Esophagus mucosa (tissue), 1 donor: ENCODE measurements around the gene GATAD1. TPM values are rescaled to one million over a fixed set of nuclear protein-coding genes. Genes with fewer than 3 reads are reported as not detected.
A peak's percentile ranks its signal among the peaks of the same experiment; 100 is the strongest.

Experiments
- ATAC-seq: fragments of 200-7000 bp; cut with Tn5 transposase; one replicate; pipeline ENCODE4 v1.9.1; 2020
- total RNA-seq: library from RNA; stranded (reverse); gene quantifications from one replicate; pipeline ENCODE4 v1.2.4, GENCODE V29; 2023
- donor health status: DM: yes; HTN: yes; CAD: no.

GATAD1 gene
- total RNA-seq, 1 donor from 2014 or later = 13.1 TPM

DNA sequence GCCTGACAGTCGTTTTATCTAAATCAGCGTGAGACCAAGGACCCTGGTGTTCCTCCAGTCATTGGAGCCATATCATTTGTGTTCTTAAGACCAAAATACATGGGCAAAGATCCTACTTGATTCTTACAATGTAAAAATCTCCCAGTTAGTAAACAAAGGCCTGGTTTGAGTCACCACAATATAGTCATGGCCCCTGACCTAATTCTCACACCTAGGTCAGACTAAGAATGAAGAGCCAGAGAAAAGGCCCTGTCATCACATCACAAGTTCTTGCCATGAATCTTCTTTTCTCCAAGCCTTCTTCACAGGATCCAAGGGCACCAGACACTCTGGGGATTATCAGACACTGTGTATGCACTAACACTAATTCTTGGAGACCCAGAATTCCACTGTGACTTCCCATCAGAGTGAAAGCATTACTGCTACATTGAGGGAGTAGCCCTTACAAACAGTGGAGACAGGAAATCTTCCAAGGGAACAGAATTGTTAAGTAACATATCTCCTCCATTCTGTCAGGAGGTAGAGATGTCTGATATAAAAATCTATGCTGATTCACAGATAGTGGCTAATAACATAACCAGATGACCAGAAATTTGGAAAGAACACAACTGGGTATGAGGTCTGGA, 38.1 kb downstream of the GATAD1 start:
- peak; percentile 64 for ATAC-seq

DNA sequence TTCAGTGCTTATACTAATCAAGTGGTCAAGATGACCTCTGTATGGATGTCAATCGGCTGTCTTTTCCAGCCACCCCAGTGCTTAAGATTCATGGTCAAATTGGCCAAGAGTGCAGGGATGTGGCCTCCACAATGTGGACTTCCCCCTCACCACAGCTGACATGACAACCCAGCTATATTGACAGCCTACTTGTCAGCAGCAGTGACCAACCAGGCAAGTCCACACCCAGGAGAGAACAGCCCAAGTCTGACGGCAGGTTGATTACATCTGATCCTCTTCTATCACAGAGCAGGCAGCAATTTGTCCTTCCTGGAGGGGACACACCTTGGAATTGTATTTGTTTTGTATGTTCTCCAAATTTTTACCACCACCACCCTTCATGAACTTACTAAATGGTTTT, 38.7 kb downstream of the GATAD1 start:
- ATAC-seq = peak; percentile 56

DNA sequence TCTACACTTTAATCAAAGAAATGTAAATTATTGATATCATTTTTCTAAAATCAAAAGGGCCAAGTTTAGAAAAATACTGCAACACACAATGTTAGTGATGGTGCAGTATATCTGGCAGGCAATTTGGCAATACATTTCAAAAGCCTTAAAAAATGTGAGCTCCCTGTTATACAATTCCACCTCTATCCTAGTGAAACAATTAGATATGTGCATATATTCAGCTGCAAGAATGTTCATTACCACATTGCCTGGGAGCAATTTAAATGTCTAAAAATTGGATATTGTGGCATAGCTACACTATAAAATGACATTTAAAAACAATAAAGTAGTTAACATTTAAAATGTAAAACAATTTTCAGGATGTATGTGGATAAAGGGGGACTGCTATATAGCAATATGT, 40.5 kb downstream of the GATAD1 start:
- no peak for ATAC-seq

GRCh38 chr7:92489634-92490033, 42.4 kb downstream of the GATAD1 start:
- ATAC-seq = no peak

DNA sequence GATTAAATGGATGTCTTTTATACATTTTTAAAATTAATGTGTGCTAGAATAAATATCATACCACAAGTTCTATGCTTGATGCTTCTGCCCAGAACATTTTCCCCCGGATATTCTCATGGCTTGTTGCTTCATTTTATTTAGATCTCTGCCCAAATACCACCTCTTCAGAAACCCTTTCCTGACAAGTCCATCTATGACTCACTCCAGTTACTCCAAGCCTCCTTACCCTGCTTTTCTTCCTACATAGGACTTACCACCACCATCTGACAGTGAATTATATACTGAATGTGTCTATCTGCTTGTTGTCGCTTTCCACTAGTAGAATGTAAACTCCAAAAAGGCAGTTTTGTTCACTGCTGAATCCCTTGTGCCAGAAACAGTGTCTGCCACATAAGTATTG, 49.6 kb downstream of the GATAD1 start:
- ATAC-seq = no peak

- no peak for ATAC-seq
Observed at GRCh38 chr7:92498557-92498956, 51.3 kb downstream of the GATAD1 start.

DNA sequence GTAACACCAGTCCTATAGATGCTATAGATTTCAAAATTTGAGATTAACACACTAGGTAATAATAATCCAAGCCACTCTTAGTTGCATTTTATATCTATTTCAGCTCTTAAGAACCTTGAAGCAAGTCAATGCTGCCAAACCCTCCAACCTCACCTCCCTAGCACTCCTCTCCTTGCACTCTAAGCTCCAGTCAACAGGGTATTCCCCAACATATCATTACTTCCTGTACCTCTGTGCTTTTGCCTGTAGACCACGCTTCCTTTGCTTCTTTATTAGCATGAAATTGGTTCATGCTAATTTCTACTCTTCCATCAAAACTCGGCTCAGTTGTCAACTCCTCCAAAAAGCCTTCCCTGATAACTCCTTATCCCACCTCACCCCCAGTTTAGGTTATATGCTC, 56.5 kb downstream of the GATAD1 start:
- no peak for ATAC-seq

GRCh38 chr7:92504563-92504962, 57.3 kb downstream of the GATAD1 start:
- no peak for ATAC-seq

GRCh38 chr7:92506363-92506762, 59.1 kb downstream of the GATAD1 start:
- ATAC-seq = no peak

DNA sequence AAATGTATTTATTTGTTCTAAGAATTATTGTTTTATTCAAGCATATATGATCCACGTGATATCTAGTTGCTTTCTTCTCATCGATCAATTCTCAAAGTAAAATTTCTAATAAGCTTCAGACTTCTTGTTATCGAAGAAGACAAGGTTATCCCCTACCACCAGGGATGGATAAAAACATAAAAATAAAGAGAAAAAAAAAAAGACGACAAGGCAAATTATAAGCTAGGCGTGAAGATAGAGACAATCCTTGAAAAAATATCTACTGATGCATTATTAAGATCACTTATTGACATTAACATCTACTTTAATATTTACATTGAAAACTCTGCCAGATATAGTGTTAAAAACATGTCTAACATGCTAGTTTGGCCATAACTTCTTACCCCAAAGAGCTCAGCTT, 61.7 kb downstream of the GATAD1 start:
- ATAC-seq = no peak

Other genes starting within 250 kb of the GATAD1 start
- 21.7 TPM for gene KRIT1, start 201.6 kb upstream of the GATAD1 start, total RNA-seq
- gene ANKIB1, start 201.5 kb upstream of the GATAD1 start, total RNA-seq = 26.1 TPM
- not detected for gene ERVW-1, start 30.5 kb downstream of the GATAD1 start, total RNA-seq
- 10.6 TPM for gene PEX1, start 81.0 kb downstream of the GATAD1 start, total RNA-seq
- gene RBM48, start 81.3 kb downstream of the GATAD1 start, total RNA-seq = 5.8 TPM
- 11.8 TPM for gene FAM133B, start 142.9 kb downstream of the GATAD1 start, total RNA-seq